Measurements from ENCODE around the gene GREB1.

DNA sequence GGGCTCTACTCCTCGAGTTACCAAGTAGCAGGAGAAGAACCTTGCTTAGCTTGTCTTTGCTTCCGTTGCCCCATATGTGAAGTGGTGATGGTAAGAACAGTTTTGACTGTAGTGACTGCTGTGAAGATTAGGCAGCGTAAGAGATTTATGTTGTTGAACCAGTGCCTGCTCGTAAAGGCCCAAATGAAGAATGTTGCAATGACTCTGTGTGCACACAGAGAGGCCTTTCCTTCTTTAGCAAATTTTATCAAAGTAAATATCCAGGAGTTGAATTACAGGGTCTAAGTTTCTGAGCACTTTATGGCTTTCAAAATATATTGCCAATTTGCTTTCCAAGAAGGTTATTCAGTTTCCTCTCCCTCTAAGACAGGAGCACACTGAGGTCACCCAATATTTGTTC is 121.7 kb downstream of the GREB1 start:
- no peak for TF ChIP-seq EZH2phosphoT487 (IDR thresholded peaks at IDR 0.05; ENCODE audit: low read depth)
- TF ChIP-seq, protein P1, sequence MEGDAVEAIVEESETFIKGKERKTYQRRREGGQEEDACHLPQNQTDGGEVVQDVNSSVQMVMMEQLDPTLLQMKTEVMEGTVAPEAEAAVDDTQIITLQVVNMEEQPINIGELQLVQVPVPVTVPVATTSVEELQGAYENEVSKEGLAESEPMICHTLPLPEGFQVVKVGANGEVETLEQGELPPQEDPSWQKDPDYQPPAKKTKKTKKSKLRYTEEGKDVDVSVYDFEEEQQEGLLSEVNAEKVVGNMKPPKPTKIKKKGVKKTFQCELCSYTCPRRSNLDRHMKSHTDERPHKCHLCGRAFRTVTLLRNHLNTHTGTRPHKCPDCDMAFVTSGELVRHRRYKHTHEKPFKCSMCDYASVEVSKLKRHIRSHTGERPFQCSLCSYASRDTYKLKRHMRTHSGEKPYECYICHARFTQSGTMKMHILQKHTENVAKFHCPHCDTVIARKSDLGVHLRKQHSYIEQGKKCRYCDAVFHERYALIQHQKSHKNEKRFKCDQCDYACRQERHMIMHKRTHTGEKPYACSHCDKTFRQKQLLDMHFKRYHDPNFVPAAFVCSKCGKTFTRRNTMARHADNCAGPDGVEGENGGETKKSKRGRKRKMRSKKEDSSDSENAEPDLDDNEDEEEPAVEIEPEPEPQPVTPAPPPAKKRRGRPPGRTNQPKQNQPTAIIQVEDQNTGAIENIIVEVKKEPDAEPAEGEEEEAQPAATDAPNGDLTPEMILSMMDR (IDR thresholded peaks at IDR 0.05; ENCODE audit: low read depth, low read length) = no peak

Data from OCI-LY3 (cell line).